Calu3 (cell line): ENCODE measurements around the gene SNX27. TPM values are rescaled to one million over a fixed set of nuclear protein-coding genes. Genes with fewer than 3 reads are reported as not detected.

Source experiments
- BruUV-seq: library from RNA; stranded (reverse); fragments of 400-500 nt; replicated peaks from 2 replicates; lab custom pipeline; 2021; lab: Mats Ljungman, UMichigan
- CTCF ChIA-PET: fragments of 300-600 bp; sonication (Branson Sonifier 250); formaldehyde crosslinking; loops from one replicate; lab custom pipeline; 2022; ENCODE audit warnings: antibody characterized with exemption; lab: Charles Lee
- DNase-seq: peaks from one replicate; pipeline ENCODE4 v3.0.0; 2022
- H3K27ac Mint-ChIP-seq: one replicate; pipeline ENCODE4 v1.8.0; 2022; ENCODE audit warnings: mixed read lengths; ENCODE audit not compliant: unreplicated experiment
- H3K27me3 Mint-ChIP-seq: one replicate; pipeline ENCODE4 v1.8.0; 2022; ENCODE audit warnings: mixed read lengths; ENCODE audit not compliant: unreplicated experiment
- H3K36me3 Mint-ChIP-seq: one replicate; pipeline ENCODE4 v1.8.0; 2022; ENCODE audit warnings: mild to moderate bottlenecking, moderate library complexity, mixed read lengths; ENCODE audit not compliant: insufficient read depth, unreplicated experiment
- H3K4me1 Mint-ChIP-seq: one replicate; pipeline ENCODE4 v1.8.0; 2022; ENCODE audit warnings: mild to moderate bottlenecking, low read depth, mixed read lengths; ENCODE audit not compliant: unreplicated experiment
- H3K4me3 Mint-ChIP-seq: one replicate; pipeline ENCODE4 v1.8.0; 2022; ENCODE audit warnings: mild to moderate bottlenecking, low read depth, moderate library complexity, mixed read lengths; ENCODE audit not compliant: unreplicated experiment
- H3K9me3 Mint-ChIP-seq: one replicate; pipeline ENCODE4 v1.8.0; 2022; ENCODE audit warnings: low read depth, mixed read lengths; ENCODE audit not compliant: unreplicated experiment
- intact Hi-C: fragments of 100-400 bp; cut with micrococcal nuclease; formaldehyde crosslinking; loops from one replicate; pipeline ENCODE4 v1.10.0; 2022; ENCODE audit not compliant: unreplicated experiment
- total RNA-seq: library from RNA; stranded (reverse); gene quantifications from 2 replicates; pipeline ENCODE4 v1.2.3, GENCODE V29; 2022
- TF ChIP-seq, protein P1 (sequence below): fragments of 200-600 bp; IDR thresholded peaks from one replicate; pipeline ENCODE4 v1.8.0; 2022; ENCODE audit warnings: antibody characterized with exemption; ENCODE audit not compliant: unreplicated experiment

Gene SNX27
- total RNA-seq, 1 experiment from 2014 or later = 57.1 TPM

DNA sequence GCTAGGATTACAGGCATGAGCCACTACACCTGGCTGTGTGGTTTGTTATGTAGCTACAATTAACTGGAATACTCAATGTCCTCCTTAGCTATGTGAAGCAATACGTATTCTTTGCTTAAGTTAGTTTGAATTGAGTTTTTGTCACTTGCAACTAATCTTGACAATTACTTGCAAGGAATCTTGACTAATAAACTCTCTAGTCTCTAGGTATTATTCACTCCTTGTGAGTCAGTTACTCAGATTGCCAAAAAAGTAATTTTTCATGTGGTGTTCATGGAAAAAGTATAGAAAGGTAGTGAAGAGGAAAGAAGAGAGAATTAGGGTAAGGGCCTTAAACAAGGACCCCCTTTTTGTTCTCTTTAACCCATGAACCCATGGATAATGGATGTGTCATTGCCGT lies 7.6 kb upstream of the SNX27 start:
- H3K4me3 Mint-ChIP-seq = no peak overlapping the region
- H3K36me3 Mint-ChIP-seq = peaks cover 6% of the 10 kb centered on the region
- TF ChIP-seq, protein P1, sequence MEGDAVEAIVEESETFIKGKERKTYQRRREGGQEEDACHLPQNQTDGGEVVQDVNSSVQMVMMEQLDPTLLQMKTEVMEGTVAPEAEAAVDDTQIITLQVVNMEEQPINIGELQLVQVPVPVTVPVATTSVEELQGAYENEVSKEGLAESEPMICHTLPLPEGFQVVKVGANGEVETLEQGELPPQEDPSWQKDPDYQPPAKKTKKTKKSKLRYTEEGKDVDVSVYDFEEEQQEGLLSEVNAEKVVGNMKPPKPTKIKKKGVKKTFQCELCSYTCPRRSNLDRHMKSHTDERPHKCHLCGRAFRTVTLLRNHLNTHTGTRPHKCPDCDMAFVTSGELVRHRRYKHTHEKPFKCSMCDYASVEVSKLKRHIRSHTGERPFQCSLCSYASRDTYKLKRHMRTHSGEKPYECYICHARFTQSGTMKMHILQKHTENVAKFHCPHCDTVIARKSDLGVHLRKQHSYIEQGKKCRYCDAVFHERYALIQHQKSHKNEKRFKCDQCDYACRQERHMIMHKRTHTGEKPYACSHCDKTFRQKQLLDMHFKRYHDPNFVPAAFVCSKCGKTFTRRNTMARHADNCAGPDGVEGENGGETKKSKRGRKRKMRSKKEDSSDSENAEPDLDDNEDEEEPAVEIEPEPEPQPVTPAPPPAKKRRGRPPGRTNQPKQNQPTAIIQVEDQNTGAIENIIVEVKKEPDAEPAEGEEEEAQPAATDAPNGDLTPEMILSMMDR = no peak
- H3K27me3 Mint-ChIP-seq = no peaks in the 10 kb centered on the region
- BruUV-seq = no TSS peak
- intact Hi-C loops = no loop called here
- no peak for DNase-seq
- no peak overlapping the region for H3K27ac Mint-ChIP-seq
- peaks cover 28% of the 10 kb centered on the region for H3K4me1 Mint-ChIP-seq
- CTCF ChIA-PET = no interaction called here
- H3K9me3 Mint-ChIP-seq = peaks cover 3% of the 10 kb centered on the region

DNA sequence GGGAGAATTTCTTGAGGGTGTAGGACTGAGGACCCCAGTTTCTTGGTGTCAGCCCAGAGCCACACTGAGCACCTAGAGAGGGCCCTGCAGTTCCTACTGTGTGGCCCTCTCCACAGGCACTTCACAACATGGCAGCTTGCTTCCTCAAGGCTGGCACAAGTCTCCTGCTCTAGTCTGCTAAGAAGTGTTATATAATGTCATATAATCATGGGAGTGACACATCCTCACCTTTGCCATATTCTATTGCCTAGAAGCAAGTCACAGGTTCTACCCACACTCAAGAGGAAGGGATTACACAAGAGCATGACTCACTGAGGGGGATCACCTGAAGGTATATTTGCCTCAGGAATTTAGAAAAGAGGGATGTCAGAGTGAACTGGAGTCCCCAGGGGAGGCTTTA lies 5.5 kb upstream of the SNX27 start:
- Mint-ChIP-seq H3K4me1 (peaks cover 28% of the 10 kb centered on the region), H3K27ac (peak overlapping the region; percentile 57), H3K27me3 (no peaks in the 10 kb centered on the region), H3K36me3 (peaks cover 7% of the 10 kb centered on the region), H3K9me3 (peaks cover 3% of the 10 kb centered on the region), H3K4me3 (no peak overlapping the region)
- TF ChIP-seq, protein P1 = no peak
- no TSS peak for BruUV-seq
- intact Hi-C loops = no loop called here
- peak; percentile 65 for DNase-seq
- CTCF ChIA-PET = interaction anchor here (0.7 to 1.6 kb wide), 4 partner anchors 10 to 29 kb away, joined by 3 to 5 read pairs (median 5); no protein-coding TSS in a partner anchor

DNA sequence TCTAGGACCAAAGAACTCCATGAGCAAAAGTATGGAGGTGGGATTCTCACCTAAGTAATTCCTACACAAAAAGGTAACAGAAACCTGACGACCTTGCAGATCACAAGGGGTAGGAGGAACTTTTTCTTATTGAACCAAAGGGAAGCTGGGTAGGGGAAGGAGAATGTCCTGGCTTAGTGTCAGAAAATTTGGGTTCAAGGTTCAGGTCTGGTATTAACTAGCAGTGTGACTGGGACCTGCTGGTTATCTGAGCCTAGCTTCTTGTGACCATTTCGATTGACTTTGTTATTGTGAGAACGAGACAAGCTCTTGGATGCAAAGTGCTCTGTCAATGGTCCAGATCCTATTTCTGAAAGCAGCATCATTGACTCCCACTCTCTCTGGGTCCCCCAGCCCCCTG lies 5.0 kb upstream of the SNX27 start:
- TF ChIP-seq, protein P1 = no peak
- H3K4me1 Mint-ChIP-seq = peaks cover 28% of the 10 kb centered on the region
- intact Hi-C loops = no loop called here
- BruUV-seq = no TSS peak
- no peaks in the 10 kb centered on the region for H3K27me3 Mint-ChIP-seq
- peak; percentile 24 for DNase-seq
- peaks cover 3% of the 10 kb centered on the region for H3K9me3 Mint-ChIP-seq
- CTCF ChIA-PET = interaction anchor here (0.7 to 1.6 kb wide), 2 partner anchors 11 to 13 kb away, joined by 5 read pairs; no protein-coding TSS in a partner anchor
- H3K36me3 Mint-ChIP-seq = peaks cover 12% of the 10 kb centered on the region
- peak overlapping the region; percentile 57 for H3K27ac Mint-ChIP-seq
- H3K4me3 Mint-ChIP-seq = no peak overlapping the region

DNA sequence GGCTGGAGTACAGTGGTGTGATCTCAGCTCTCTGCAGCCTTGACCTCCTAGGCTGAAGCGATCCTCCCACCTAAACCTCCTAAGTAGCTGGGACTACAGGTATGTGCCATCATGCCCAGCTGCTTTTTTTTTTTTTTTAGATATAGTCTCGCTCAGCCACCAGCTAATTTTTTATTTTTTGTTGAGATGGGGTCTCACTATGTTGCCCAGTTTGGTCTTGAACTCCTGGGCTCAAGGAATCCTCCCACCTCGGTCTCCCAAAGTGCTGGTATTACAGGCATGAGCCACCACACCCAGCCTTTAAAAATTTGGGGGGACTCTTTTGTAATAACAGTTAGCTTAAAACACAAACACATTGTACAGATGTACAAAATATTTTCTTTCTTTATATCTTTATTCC lies 1.7 kb upstream of the SNX27 start:
- CTCF ChIA-PET = no interaction called here
- no TSS peak for BruUV-seq
- intact Hi-C loops = loop anchor here (2.0 kb wide), 1 partner anchor 15 kb away; no protein-coding TSS in a partner anchor
- H3K9me3 Mint-ChIP-seq = peaks cover 3% of the 10 kb centered on the region
- H3K27ac Mint-ChIP-seq = no peak overlapping the region
- H3K4me1 Mint-ChIP-seq = peaks cover 47% of the 10 kb centered on the region
- H3K27me3 Mint-ChIP-seq = no peaks in the 10 kb centered on the region
- TF ChIP-seq, protein P1 = no peak
- no peak for DNase-seq
- peaks cover 34% of the 10 kb centered on the region for H3K36me3 Mint-ChIP-seq
- H3K4me3 Mint-ChIP-seq = no peak overlapping the region
